ENCODE data around the gene SRRM5.

The SRRM5 gene

DNA sequence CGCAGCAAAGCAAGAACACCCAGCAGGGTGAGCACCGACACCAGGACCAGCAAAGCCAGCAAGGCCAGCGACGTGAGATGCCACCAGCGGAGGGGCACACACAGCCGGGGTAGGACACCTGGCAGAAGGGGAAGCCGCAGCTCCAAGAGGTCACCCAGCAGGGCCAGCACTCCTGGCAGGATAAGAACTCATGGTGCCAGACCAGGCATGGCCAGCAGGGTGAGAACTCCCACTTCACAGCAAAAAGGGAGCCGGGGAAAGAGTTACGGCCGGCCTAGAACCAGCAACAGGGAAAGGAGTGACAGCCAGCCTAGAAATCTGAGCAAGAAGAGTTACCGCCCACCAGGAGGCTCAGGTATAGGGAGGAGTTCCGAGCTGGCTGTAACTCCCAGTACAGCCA is 486 bp downstream of the SRRM5 start:
- DNase-seq, result no peak

DNA sequence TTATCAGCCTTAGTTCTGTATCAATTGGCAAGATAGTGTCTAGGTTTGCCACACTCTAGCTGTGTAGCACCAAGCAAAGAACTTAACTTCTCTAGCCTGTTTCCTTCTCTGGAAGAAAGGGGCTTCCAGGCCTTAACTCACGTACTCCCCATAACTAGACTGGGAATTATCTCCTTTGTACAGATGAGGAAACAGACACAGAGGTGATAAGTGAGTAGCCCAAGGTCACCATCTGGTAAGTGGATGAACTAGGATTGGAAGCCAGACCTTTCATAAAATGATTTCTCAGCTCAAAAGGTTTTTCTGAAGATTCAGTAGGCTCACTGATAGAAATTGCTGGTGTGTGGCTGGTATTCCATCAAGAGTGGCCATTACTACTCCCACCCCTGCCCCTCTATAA is 4.4 kb downstream of the SRRM5 start:
- DNase-seq, result no peak

DNA sequence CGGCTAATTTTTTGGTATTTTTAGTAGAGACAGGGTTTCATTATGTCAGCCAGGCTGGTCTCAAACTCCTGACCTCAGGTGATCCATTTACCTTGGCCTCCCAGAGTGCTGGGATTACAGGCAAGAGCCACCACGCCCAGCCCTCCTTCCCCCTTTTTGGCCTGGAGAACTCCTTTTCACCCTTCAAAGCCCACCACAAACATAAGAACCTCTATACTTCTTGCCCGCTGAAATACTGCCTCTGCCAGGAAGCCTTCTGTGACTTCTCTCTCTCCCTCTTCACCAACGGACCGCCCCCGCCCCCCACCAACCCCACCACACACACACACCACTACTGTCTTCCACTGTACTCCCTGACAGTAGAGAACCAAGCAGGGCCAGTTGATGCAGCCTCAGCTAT is 5.1 kb downstream of the SRRM5 start:
- no peak for DNase-seq

DNA sequence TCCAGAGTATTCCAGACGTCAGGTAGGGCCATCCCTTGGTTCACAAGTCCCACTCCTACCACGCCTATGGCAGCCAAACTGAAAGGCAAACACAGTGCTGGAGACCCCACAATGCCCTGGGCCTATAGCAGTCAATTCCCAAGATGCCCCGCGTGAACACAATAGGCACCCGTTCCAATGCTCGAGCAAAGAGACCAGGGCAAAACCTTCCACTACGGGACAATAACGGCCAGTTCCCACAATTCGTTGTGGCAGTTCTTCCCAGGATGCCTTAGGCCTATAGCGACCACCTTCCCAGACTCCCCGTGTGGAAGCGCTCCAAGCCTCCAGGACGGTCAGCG is 7.0 kb downstream of the SRRM5 start:
- peak in 9 of 56 donors; percentile 49 to 79 (median 62) for DNase-seq

DNA sequence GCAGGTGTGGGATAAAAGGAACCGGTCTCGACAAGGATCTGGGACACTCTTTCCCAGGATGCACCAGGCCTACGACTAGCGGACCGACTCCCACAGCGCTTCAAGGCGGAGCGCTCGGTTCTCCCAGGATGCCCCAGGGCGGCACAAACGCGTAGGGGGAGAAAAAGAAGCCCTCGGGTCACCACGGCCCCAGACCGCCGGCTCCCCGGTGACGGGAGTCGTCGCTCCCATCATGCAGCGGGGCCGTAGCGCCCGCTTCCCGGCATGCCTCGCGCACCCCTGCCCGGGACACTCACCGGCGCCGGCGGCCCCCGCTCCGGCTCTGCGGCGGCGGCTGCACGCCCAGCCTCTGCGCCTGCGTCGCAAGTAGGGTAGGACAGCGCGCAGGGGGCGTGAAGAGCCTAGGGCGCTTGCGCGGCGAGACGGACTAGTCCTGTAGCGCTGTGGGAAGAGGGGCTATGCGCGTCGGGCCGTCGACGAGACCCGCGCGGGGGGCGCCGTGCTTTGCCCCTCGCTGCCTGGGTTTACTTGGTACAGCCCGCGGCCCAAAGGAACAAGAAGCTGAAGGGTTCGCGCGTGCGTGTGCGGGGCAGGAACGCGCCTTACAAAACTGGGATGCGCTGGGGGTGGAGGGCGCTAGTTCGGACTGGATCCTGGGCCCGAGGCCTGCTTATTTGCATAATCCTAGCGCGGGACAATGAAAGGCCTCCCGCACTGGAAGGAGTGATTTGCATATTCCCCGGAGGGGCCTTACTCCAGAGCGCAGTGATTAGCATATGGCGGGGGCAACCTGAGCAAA is 7.6 kb downstream of the SRRM5 start, which contains the start of gene ZNF428:
ZNF428 (minus strand) TSS at position 368 of the 799 bp plus-strand sequence. CDS start 5,325 bp downstream, outside the sequence.
- peak; percentile 66 to 96 (median 90) for DNase-seq

DNA sequence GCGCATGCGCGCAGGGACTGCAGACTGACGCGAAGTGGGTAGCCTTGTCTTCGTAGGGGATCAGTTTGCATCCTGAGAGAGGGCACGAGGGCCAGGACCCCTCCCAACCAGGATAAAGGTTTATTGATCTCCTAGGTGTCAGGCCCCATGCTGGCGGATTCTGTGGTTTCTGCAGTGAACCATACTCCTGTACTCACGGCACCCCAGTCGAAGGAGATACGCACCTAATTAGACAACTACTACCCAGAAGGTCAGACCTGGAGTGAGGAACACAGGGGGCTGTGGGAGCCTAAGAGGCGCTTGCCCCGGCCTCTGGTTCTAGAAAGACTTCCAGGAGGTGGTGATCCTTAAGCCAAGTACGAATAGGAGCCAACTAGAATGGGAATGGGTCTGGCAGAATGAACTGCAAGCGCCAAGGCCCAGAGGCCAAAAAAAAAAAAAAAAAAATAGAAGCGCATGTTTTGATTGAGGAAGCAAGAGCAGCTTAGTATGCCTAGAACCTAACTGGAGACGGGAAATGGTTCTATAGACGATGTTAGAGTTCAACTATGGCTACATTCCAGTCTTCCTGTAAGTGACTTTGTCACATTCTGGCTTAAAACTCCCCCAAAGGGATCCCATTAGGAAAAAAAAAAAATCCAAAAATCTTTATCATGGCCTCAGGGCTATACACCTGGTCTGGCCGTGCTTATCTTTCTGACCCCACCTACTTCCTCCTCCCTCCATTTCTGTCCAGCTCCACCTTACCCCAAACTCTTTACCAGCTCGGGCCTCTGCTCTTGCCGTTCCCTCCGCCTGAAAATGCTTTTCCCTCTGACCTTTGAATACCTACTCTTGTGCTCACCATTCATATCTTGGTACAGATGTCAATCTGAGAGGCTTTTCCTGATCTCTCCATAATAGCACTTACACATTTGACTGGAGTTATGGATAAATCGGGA is 8.4 kb downstream of the SRRM5 start:
- no peak for DNase-seq

DNA sequence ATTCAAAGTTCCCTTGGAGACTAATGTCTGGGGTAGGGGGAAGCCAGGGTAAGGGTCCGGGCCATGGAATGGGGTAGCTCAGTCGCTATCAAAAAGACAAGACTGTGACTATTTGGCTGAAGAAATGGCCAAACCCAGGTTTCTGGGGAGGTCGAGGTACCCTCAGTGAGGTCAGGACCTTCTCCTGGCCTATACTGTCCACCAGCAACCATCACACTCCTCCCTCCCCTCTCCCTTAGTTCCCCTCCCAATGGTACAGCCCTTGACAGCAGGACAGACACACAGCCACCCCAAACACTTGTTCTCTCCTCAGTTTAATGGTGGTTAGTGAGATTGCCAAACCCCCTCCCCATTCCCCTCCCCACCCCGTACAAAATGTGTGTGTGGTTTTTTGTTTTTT is 10.2 kb downstream of the SRRM5 start:
- DNase-seq, result no peak

DNA sequence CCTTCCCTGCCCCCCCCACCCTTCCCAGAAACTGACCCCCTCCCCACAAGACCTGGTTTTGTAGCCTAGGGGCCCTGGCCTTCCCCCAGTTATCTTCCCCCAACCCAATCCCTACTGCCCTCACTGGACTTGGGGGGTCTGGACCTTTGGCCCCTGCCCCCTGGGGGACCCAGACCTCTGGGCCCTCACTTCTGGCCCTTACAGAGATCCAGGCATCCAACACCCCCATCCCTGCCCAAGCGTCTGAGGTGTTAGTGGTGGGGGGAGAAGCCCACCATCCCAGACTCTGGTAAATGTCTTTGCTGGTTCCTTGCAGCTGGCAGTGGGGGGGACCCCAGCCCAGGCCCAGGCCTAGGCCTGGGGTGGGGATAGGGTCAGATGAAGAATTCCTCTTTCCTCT is 11.1 kb downstream of the SRRM5 start:
- DNase-seq, result no peak

DNA sequence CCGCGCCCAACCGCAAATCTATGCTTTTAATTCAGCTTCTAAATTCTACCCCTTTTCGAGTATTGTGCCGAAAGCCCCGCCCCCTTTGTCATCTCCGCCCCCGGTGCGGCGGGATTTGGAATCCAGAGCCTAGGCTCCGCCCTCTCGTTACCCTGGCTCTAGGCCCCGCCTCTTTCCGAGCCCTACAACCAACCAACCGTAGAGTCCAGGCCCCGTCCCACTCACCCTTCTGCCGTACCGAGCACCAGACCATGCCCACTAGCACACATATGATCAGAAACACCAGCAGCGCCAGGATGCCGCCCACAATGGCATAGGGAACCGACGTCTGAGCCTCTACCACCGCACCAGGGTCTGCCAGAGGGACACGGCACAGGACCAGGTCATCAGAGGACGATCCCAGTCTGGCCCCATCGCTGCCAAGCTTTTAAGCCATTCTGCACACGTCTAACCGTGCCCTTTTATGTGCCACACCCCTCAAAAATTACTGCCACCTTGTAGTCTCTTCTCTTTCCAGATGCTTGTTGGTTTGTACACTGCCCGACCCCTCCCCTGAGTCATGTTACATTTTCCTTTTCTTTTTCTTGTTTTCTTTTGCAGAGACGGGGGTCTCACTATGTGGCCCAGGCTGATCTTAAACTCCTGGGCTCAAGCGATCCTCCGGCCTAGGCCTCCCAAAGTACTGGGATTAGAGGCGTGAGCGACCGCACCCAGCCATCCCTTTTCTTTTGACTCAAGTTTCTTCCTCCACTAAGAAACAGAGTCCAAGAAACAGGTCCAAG is 12.2 kb downstream of the SRRM5 start:
- no peak for DNase-seq

DNA sequence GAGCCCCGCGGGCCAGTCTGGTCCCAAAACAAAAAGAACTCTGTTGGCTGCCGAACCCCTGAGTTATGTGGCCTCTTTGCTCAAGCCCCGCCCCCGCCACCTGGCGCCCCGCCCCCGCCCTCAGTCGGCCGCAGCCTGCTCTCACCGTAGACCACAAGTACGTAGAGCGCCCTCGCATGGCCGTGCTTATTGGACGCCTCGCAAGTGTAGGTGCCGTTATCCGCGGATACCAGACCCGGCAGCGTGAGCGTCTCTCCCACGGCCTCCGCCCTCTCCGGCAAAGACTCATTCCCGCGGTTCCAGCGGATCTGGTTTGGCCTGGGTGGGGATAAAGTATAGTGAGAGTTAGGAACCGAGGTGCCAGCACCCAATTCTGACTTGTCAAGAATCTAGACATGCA is 13.0 kb downstream of the SRRM5 start:
- DNase-seq, result no peak

DNA sequence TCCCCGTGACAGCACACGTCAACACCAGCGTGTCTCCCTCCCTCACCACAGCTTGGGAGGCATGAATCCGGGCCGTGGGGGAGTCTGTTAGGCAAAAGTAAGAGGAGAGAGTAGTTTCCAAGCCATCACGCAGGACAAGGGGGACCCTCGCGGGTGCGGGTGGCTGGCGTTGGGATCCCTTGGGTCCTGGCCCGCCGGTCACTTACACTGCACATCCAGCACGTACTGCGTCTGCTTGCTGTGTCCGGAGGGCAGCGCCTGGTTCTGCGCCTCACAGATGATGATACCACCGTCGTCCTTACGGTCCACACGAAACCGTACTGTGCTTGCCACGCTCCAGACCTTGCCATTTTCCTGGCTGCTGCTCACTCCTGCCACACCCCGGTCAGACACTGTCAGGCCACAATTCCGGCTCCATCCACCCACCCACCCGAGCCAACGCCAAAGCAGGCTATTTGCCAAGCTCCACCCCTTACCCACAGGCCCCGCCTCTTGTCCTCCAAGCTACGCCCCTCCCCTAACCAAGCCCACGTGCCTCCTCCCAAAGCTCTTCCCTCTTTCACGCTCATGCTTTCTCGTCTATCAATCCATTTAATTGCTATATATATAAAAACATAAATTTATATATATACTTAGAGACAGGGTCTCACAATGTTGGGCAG is 14.2 kb downstream of the SRRM5 start:
- peak in 16 of 56 donors; percentile 2 to 65 (median 22) for DNase-seq

DNA sequence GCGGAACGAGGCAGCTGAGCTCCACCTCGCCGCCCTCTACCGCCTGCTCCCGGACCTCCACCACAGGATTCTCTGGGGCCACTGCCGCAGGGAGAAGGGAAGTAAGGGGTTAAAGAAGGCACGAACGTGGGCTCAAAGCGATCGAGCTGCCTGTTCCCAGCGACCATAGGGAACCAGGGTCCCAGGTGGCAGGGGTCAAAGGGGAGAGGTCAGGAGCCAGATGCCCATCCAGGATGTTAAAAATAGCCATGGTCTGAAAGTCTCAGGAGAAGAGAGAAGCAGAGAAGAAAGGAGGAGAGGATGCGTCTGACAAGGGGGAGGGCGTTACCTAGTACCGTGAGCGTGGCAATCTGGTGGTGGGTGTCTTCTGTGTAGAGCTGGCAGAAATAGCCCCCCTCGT is 14.9 kb downstream of the SRRM5 start:
- peak in 1 of 56 donors; percentile 22 for DNase-seq

DNA sequence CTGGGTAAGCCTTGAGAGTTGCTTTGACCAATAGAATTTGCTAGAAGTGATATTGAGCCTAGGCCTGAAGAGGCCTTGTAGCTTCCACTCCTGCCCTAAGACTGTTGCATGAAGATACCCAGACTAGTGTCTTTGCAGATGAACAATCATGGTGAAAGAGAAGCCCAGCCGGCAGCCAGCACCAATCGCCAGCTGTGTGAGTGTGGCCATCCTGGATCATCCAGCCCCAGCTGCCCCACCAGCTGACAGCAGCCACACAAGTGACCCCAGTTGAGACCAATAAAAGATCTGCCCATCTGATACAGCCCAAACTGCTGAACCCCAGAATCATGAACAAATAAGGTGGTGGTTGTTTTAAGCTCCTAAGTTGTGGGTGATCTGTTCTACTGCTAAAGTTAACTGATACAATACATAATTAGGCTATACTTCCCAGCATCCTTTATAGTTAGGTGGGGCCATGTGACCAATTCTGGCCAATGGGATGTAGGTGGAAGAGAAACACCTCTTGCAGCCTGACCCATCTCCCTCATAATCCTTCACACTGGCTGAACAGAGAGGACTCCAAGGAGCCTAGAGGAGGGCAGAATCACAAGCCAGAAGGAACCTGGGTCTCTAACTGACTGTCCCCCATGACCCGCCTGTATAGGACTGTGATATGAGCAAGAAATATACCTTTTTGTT is 16.9 kb downstream of the SRRM5 start:
- DNase-seq, result peak in 15 of 56 donors; percentile 13 to 52 (median 37)

DNA sequence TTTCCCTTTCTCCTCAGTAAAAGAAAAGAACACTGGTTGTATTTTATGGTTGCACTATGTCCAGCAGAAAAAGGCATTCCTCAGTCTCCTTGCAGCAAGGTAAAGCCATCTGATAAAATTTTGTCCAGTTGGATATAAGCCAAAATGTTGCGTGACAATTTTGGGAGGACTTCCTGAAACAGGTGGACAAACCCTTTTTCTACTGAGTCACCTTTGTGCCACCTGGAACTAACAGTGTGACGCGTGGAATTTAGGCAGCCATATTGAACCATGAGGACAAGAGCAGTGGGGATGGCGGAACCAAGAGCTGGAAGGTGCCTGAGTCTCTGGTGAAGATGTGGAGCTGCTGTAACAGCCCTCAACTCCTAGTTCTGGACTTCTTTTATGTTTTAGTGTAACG is 19.6 kb downstream of the SRRM5 start:
- no peak for DNase-seq

DNA sequence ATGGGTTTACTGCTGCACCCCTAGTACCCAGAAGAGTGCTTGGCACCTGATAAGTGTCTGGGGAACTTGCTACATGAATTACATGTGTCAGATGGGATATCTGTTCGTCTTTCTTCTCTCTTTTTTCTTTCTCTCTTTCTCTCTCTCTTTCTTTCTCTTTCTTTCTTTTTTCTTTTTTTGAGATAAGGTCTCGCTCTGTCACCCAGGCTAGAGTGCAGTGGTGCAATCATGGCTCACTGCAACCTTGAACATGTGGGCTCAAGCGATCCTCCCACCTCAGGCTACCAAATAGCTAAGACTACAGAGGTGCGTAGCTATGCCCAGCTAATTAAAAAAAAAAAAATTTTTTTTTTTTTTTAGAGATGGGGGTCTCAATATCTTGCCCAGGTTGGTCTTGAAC is 21.6 kb downstream of the SRRM5 start:
- DNase-seq, result no peak

DNA sequence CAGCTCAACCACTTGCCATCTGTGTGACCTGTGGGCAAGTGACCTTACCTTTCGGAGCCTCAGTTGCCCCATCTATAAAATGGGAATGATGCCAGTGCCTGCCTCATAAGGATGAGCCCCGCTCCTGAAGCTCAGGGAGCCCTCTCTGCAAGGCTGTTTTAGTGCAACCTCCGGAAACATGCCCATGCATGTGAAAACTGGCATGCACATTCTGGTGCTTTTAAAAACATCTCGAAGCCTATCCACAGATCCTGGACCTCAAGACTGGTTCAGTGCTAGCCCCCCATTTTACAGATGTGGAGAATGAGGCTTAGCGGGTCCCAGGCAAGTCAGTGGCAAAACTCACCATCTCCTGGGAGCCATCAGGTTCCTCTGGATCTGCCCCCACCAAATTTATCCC is 22.2 kb downstream of the SRRM5 start:
- DNase-seq, result no peak

DNA sequence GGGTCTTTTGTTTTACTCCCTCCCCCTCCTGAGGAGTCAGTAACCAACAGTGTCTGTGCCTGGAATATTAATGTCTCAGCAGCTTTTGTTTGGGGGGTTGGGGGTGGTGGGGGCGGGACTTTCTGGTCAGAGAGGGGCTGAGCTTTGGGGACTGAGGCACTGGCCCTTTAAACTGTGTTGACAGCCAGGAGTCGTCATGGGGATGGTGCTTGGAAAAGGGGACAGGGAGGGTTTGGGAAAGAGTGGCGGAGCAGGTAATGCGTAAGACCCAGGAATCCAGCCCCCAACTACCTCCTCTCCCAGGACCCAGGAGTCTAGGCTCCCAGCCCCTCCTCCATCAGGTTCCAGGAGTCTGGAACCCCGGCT is 22.6 kb downstream of the SRRM5 start:
- peak in 47 of 56 donors; percentile 21 to 71 (median 51) for DNase-seq

DNA sequence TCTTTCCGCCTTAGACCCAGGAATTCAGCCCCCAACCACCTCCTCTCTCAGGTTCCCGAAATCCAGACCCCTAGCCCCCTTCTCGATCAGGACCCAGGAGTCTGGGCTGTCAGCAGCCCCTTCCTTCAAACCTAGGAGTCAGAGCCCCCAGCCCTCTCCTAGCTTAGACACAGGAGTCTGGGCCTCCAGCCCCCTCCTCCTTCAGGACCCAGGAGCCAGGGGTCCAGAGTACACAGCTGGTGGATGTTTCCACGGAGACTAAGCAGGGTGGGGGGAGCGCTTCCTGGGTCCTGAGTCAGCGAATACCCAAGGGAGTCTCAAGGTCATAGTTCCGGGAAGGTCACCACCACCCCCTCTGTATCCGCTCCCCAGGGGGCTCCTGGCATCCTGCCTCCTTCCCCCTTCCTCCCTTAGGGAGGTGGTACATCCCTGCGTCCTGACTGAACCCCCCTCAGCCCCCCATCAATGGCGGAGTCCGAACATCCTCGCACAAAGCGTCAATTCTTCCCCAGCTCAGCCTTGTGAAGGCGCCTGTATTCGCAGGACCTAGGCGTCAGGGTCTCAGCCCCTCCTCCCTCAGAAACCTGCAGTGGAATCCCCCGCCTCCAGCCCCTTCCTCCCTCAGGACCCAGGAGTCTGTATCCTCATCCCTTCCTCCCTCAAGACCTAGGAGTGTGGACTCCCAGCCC is 23.1 kb downstream of the SRRM5 start:
- DNase-seq, result peak in 53 of 56 donors; percentile 12 to 84 (median 64)

DNA sequence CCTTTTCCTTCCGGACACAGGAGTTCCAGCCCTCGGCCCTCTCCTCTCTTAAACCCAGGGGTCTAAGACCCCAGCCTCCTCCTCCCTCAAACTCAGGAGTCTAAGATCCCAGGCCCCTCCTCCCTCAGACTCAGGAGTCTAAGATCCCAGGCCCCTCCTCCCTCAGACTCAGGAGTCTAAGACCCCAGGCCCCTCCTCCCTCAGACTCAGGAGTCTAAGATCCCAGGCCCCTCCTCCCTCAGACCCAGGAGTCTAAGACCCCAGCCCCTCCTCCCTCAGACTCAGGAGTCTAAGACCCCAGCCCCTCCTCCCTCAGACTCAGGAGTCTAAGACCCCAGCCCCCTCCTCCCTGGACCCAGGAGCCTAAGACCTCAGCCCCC is 23.7 kb downstream of the SRRM5 start:
- DNase-seq, result peak in 1 of 56 donors; percentile 56
